DOHH2 (cell line): Measurements from ENCODE around the gene VPS37B.

Source experiments
- H3F3A ChIP-seq: fragments of 200-600 bp; sonication (generic), shearing (Covaris generic); 2 replicates; pipeline ENCODE4 v1.6.0; 2016; ENCODE audit warnings: antibody characterized with exemption, mild to moderate bottlenecking; ENCODE audit not compliant: control insufficient read depth, insufficient read depth
- H3K27ac ChIP-seq: fragments of 200-600 bp; sonication (generic); 2 replicates; pipeline ENCODE4 v1.5.1; 2014; ENCODE audit warnings: low read depth, mild to moderate bottlenecking, low read length, moderate library complexity
- H3K27me3 ChIP-seq: fragments of 200-600 bp; sonication (generic); 2 replicates; pipeline ENCODE4 v1.6.1; 2014; ENCODE audit warnings: mild to moderate bottlenecking, low read length, mixed read lengths; ENCODE audit not compliant: control insufficient read depth
- H3K36me3 ChIP-seq: fragments of 200-600 bp; sonication (generic); 2 replicates; pipeline ENCODE4 v1.6.1; 2014; ENCODE audit warnings: mild to moderate bottlenecking, low read length, moderate library complexity, mixed read lengths; ENCODE audit not compliant: control insufficient read depth
- H3K4me1 ChIP-seq: fragments of 200-600 bp; sonication (generic); 2 replicates; pipeline ENCODE4 v1.6.1; 2014; ENCODE audit warnings: mild to moderate bottlenecking, low read length, mixed read lengths; ENCODE audit not compliant: control insufficient read depth
- H3K4me2 ChIP-seq: fragments of 200-600 bp; sonication (generic); 2 replicates; pipeline ENCODE4 v1.6.0; 2014; ENCODE audit warnings: mild to moderate bottlenecking, low read length, moderate library complexity
- H3K4me3 ChIP-seq: fragments of 200-600 bp; sonication (generic); 2 replicates; pipeline ENCODE4 v1.5.1; 2014; ENCODE audit warnings: mild to moderate bottlenecking, low read length, mixed read lengths
- H3K79me2 ChIP-seq: fragments of 200-600 bp; sonication (generic); 2 replicates; pipeline ENCODE4 v1.6.1; 2014; ENCODE audit warnings: mild to moderate bottlenecking, low read length, mixed read lengths; ENCODE audit not compliant: control insufficient read depth
- H3K9me2 ChIP-seq: fragments of 200-600 bp; sonication (generic); replicated peaks from 2 replicates; pipeline ENCODE4 v1.6.1; 2014; ENCODE audit warnings: mild to moderate bottlenecking, low read length, mixed read lengths; ENCODE audit not compliant: control insufficient read depth
- H3K9me3 ChIP-seq: fragments of 200-600 bp; sonication (generic); 2 replicates; pipeline ENCODE4 v1.6.1; 2014; ENCODE audit warnings: antibody characterized with exemption, low read length, mixed read lengths; ENCODE audit not compliant: control insufficient read depth, insufficient read depth
- H4K20me1 ChIP-seq: fragments of 200-600 bp; sonication (generic); 2 replicates; pipeline ENCODE4 v1.6.0; 2014; ENCODE audit warnings: low read depth, mild to moderate bottlenecking, antibody characterized with exemption, low read length, moderate library complexity; ENCODE audit not compliant: control insufficient read depth, insufficient read depth
- EZH2phosphoT487 ChIP-seq: fragments of 200-600 bp; sonication (generic); IDR thresholded peaks from 2 replicates; pipeline ENCODE4 v1.6.1; 2017; ENCODE audit warnings: borderline replicate concordance, mild to moderate bottlenecking, antibody characterized with exemption, low read length, moderate library complexity, mixed read lengths
- TF ChIP-seq, protein P1 (sequence below): fragments of 200-600 bp; sonication (generic); IDR thresholded peaks from one replicate; pipeline ENCODE4 v1.5.1; 2014; ENCODE audit warnings: antibody characterized with exemption, mild to moderate bottlenecking, low read depth, low read length; ENCODE audit not compliant: poor library complexity, severe bottlenecking

Gene VPS37B

DNA sequence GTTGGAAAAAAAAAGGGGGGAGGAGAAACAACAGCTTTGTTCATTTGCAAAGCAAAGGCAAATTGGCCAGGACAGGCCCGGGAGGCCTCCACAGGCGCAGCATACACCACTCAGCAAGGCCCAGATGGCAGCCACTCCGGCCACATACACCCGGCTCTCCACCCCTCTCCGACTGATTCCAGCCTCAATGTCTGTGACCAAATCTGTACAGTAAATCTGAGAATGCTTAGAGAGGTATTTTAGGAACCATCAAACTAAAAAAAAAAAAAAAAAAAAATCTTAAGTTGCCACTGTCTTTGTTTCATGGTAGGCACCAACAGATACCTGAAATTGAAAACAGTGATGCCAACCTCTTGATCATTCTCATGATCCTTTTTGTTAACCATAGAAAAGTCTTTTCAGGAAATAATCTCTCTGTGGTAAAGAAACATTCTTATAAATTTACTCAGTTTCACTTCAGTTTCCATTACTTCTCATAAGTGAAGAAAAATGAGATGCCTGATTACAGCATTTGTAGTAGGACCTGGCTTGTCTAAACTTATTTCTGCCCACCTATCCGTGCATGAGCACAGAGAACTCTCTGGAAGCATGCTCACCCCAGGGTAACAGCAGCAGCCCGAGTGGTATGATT lies 20.2 kb downstream of the VPS37B start:
- Histone ChIP-seq H4K20me1 (no peaks in the 10 kb centered on the region), H3K4me2 (peak overlapping the region; percentile 32), H3K9me3 (no peaks in the 10 kb centered on the region), H3K9me2 (no peaks in the 10 kb centered on the region), H3K36me3 (no peaks in the 10 kb centered on the region), H3K4me1 (peaks cover 40% of the 10 kb centered on the region), H3F3A (peaks cover 24% of the 10 kb centered on the region), H3K4me3 (no peak overlapping the region), H3K79me2 (no peaks in the 10 kb centered on the region), H3K27ac (no peak overlapping the region), H3K27me3 (peaks cover 3% of the 10 kb centered on the region; the same call in 1 of the 2 replicates)
- TF ChIP-seq EZH2phosphoT487: no peak
- TF ChIP-seq, protein P1, sequence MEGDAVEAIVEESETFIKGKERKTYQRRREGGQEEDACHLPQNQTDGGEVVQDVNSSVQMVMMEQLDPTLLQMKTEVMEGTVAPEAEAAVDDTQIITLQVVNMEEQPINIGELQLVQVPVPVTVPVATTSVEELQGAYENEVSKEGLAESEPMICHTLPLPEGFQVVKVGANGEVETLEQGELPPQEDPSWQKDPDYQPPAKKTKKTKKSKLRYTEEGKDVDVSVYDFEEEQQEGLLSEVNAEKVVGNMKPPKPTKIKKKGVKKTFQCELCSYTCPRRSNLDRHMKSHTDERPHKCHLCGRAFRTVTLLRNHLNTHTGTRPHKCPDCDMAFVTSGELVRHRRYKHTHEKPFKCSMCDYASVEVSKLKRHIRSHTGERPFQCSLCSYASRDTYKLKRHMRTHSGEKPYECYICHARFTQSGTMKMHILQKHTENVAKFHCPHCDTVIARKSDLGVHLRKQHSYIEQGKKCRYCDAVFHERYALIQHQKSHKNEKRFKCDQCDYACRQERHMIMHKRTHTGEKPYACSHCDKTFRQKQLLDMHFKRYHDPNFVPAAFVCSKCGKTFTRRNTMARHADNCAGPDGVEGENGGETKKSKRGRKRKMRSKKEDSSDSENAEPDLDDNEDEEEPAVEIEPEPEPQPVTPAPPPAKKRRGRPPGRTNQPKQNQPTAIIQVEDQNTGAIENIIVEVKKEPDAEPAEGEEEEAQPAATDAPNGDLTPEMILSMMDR: no peak

- Histone ChIP-seq H3K79me2 (no peaks in the 10 kb centered on the region), H3K36me3 (no peaks in the 10 kb centered on the region), H3K4me1 (peaks cover 48% of the 10 kb centered on the region), H4K20me1 (no peaks in the 10 kb centered on the region), H3K27me3 (peaks cover 3% of the 10 kb centered on the region; the same call in 1 of the 2 replicates), H3K27ac (no peak overlapping the region), H3K9me3 (no peaks in the 10 kb centered on the region), H3K4me3 (no peak overlapping the region), H3K4me2 (no peak overlapping the region), H3K9me2 (no peaks in the 10 kb centered on the region), H3F3A (peaks cover 24% of the 10 kb centered on the region)
- TF ChIP-seq EZH2phosphoT487: no peak
- TF ChIP-seq, protein P1: no peak
Observed at GRCh38 chr12:122874081-122874480, 21.8 kb downstream of the VPS37B start.

- no peak overlapping the region for H3K4me3 ChIP-seq
- no peaks in the 10 kb centered on the region for H4K20me1 ChIP-seq
- TF ChIP-seq, protein P1: no peak
- no peak for TF ChIP-seq EZH2phosphoT487
- peaks cover 48% of the 10 kb centered on the region for H3K4me1 ChIP-seq
- no peaks in the 10 kb centered on the region for H3K9me3 ChIP-seq
- no peak overlapping the region for H3K27ac ChIP-seq
- H3K27me3 ChIP-seq: peaks cover 3% of the 10 kb centered on the region; the same call in 1 of the 2 replicates
- no peaks in the 10 kb centered on the region for H3K9me2 ChIP-seq
- peaks cover 24% of the 10 kb centered on the region for H3F3A ChIP-seq
- H3K36me3 ChIP-seq: no peaks in the 10 kb centered on the region
- H3K79me2 ChIP-seq: no peaks in the 10 kb centered on the region
- H3K4me2 ChIP-seq: no peak overlapping the region
Observed at GRCh38 chr12:122873540-122873939, 22.4 kb downstream of the VPS37B start.
